HEK293 (cell line): ENCODE results near the gene PRDM5.

Experiments used
- CTCF ChIA-PET: fragments of 350-600 bp; formaldehyde crosslinking; extraction: SDS; loops from one replicate; lab custom pipeline; 2021; ENCODE audit warnings: antibody characterized with exemption; lab: Yijun Ruan, JAX
- POLR2A ChIA-PET: fragments of 300-600 bp; formaldehyde crosslinking; extraction: SDS; loops from one replicate; lab custom pipeline; 2020; ENCODE audit warnings: antibody characterized with exemption, inconsistent platforms; lab: Yijun Ruan, JAX
- H3K27ac ChIP-seq: fragments of 200-500 bp; sonication (Bioruptor generic); 2 replicates; pipeline ENCODE4 v1.5.1; 2014; ENCODE audit warnings: low read depth, low read length, control low read depth, inconsistent platforms; ENCODE audit errors: extremely low read depth
- H3K36me3 ChIP-seq, 2 experiments: fragments of 200-500 bp in 1 of 2; sonication (Bioruptor generic) in 1 of 2; 1 replicate in 1 of 2; 2 replicates in 1 of 2; pipeline ENCODE4 v1.5.1; 2014 to 2017; ENCODE audit warnings: inconsistent platforms in 2 of 2, low read length in 2 of 2; ENCODE audit not compliant: control insufficient read depth in 2 of 2, insufficient read depth in 1 of 2
- H3K4me1 ChIP-seq: fragments of 200-500 bp; sonication (Bioruptor generic); 2 replicates; pipeline ENCODE4 v1.5.1; 2014; ENCODE audit warnings: mild to moderate bottlenecking, low read length, inconsistent platforms; ENCODE audit not compliant: control insufficient read depth, insufficient read depth
- H3K4me3 ChIP-seq: 2 replicates; pipeline ENCODE4 v1.5.1; 2011; ENCODE audit warnings: low read depth, mild to moderate bottlenecking, control low read depth, low read length, moderate library complexity
- H3K9me3 ChIP-seq: fragments of 200-500 bp; sonication (Bioruptor generic); 2 replicates; pipeline ENCODE4 v1.5.1; 2014; ENCODE audit warnings: low read depth, low read length, inconsistent platforms; ENCODE audit not compliant: control insufficient read depth, insufficient read depth
- BCL11B ChIP-seq: fragments of 450-650 bp; formaldehyde crosslinking; IDR thresholded peaks from 2 replicates; pipeline ENCODE4 v1.5.1; 2016; ENCODE audit warnings: low read depth, missing biosample characterization, missing genetic modification characterization
- ELK4 ChIP-seq: IDR thresholded peaks from 2 replicates; pipeline ENCODE4 v1.6.1; 2011; ENCODE audit warnings: mild to moderate bottlenecking, low read depth, low read length, borderline replicate concordance
- GLI4 ChIP-seq: fragments of 450-650 bp; formaldehyde crosslinking; IDR thresholded peaks from 2 replicates; pipeline ENCODE4 v1.5.1; 2016; ENCODE audit warnings: missing biosample characterization, missing genetic modification characterization
- PRDM1 ChIP-seq: fragments of 450-650 bp; formaldehyde crosslinking; IDR thresholded peaks from 2 replicates; pipeline ENCODE4; 2016; ENCODE audit warnings: missing biosample characterization, missing genetic modification characterization
- SCRT1 ChIP-seq: fragments of 450-650 bp; formaldehyde crosslinking; IDR thresholded peaks from 2 replicates; pipeline ENCODE4 v1.5.1; 2016; ENCODE audit warnings: missing biosample characterization, missing genetic modification characterization, borderline replicate concordance
- ZFHX2 ChIP-seq: fragments of 450-650 bp; formaldehyde crosslinking; conservative IDR thresholded peaks from 2 replicates; pipeline ENCODE4 v1.5.1; 2016; ENCODE audit warnings: missing biosample characterization, missing genetic modification characterization
- ZFP69B ChIP-seq: fragments of 450-650 bp; formaldehyde crosslinking; IDR thresholded peaks from 2 replicates; pipeline ENCODE4 v1.5.1; 2016; ENCODE audit warnings: missing biosample characterization, missing genetic modification characterization
- ZNF140 ChIP-seq: fragments of 450-650 bp; formaldehyde crosslinking; IDR thresholded peaks from 2 replicates; pipeline ENCODE4 v1.5.1; 2016; ENCODE audit warnings: missing biosample characterization, missing genetic modification characterization
- ZNF175 ChIP-seq: fragments of 450-650 bp; formaldehyde crosslinking; IDR thresholded peaks from 2 replicates; pipeline ENCODE4 v1.5.1; 2016; ENCODE audit warnings: missing biosample characterization, missing genetic modification characterization
- ZNF214 ChIP-seq: fragments of 450-650 bp; formaldehyde crosslinking; IDR thresholded peaks from 2 replicates; pipeline ENCODE4 v1.5.1; 2017; ENCODE audit warnings: missing biosample characterization, mild to moderate bottlenecking, missing genetic modification characterization, borderline replicate concordance
- ZNF398 ChIP-seq: fragments of 450-650 bp; formaldehyde crosslinking; IDR thresholded peaks from 2 replicates; pipeline ENCODE4 v1.5.1; 2017; ENCODE audit warnings: missing biosample characterization, missing genetic modification characterization
- ZNF521 ChIP-seq: fragments of 450-650 bp; formaldehyde crosslinking; IDR thresholded peaks from 2 replicates; pipeline ENCODE4 v1.5.1; 2017; ENCODE audit warnings: missing biosample characterization, mild to moderate bottlenecking, missing genetic modification characterization
- ZNF677 ChIP-seq: fragments of 450-650 bp; IDR thresholded peaks from 2 replicates; pipeline ENCODE4 v1.5.0; 2018; ENCODE audit warnings: missing biosample characterization, mild to moderate bottlenecking, missing genetic modification characterization, moderate library complexity
- ZNF704 ChIP-seq: fragments of 450-650 bp; formaldehyde crosslinking; IDR thresholded peaks from 2 replicates; pipeline ENCODE4 v1.5.1; 2016; ENCODE audit warnings: missing biosample characterization, missing genetic modification characterization
- ZNF707 ChIP-seq: fragments of 450-650 bp; formaldehyde crosslinking; IDR thresholded peaks from 2 replicates; pipeline ENCODE4 v1.5.1; 2016; ENCODE audit warnings: missing biosample characterization, missing genetic modification characterization
- ZSCAN16 ChIP-seq: fragments of 450-650 bp; formaldehyde crosslinking; IDR thresholded peaks from 2 replicates; pipeline ENCODE4 v1.5.1; 2016; ENCODE audit warnings: missing biosample characterization, missing genetic modification characterization
- TF ChIP-seq, protein P1 (sequence below): fragments of 450-650 bp; formaldehyde crosslinking; IDR thresholded peaks from 2 replicates; pipeline ENCODE4 v1.5.1; 2017; ENCODE audit warnings: missing biosample characterization, missing genetic modification characterization
- TF ChIP-seq, protein P2 (sequence below): fragments of 450-650 bp; formaldehyde crosslinking; IDR thresholded peaks from 2 replicates; pipeline ENCODE4 v1.5.1; 2016; ENCODE audit warnings: missing biosample characterization, missing genetic modification characterization, borderline replicate concordance
- TF ChIP-seq, protein P3 (sequence below): fragments of 450-650 bp; formaldehyde crosslinking; IDR thresholded peaks from 2 replicates; pipeline ENCODE4 v1.5.1; 2016; ENCODE audit warnings: missing biosample characterization, missing genetic modification characterization
- TF ChIP-seq, protein P4 (sequence below): fragments of 450-650 bp; formaldehyde crosslinking; IDR thresholded peaks from 2 replicates; pipeline ENCODE4 v1.5.1; 2016; ENCODE audit warnings: missing biosample characterization, missing genetic modification characterization
- TF ChIP-seq, protein P5 (sequence below): fragments of 450-650 bp; formaldehyde crosslinking; IDR thresholded peaks from 2 replicates; pipeline ENCODE4 v1.5.1; 2017; ENCODE audit warnings: missing biosample characterization, missing genetic modification characterization

PRDM5 gene

DNA sequence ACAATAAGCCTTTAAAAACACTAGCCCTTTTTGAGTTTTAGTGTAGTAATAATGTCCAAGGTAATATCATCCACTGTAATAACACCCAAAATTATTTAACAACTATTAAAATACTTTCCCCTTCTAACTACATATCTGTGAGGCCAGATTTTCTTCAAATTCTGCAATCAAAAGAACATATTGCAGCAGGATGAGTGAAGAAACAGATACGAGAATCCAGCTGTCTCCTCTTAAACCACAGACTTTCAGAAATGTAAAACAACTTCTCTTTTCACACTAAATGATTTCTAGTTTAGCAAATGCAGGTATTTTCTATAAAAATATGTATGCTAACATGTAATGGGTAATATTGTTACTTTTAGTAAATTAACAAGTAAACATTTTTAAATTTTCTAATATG, 148.9 kb downstream of the PRDM5 start (continued):
- TF ChIP-seq, protein P1, sequence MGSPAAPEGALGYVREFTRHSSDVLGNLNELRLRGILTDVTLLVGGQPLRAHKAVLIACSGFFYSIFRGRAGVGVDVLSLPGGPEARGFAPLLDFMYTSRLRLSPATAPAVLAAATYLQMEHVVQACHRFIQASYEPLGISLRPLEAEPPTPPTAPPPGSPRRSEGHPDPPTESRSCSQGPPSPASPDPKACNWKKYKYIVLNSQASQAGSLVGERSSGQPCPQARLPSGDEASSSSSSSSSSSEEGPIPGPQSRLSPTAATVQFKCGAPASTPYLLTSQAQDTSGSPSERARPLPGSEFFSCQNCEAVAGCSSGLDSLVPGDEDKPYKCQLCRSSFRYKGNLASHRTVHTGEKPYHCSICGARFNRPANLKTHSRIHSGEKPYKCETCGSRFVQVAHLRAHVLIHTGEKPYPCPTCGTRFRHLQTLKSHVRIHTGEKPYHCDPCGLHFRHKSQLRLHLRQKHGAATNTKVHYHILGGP (tag by site-specific recombination) = no peak
- TF ChIP-seq, protein P2, sequence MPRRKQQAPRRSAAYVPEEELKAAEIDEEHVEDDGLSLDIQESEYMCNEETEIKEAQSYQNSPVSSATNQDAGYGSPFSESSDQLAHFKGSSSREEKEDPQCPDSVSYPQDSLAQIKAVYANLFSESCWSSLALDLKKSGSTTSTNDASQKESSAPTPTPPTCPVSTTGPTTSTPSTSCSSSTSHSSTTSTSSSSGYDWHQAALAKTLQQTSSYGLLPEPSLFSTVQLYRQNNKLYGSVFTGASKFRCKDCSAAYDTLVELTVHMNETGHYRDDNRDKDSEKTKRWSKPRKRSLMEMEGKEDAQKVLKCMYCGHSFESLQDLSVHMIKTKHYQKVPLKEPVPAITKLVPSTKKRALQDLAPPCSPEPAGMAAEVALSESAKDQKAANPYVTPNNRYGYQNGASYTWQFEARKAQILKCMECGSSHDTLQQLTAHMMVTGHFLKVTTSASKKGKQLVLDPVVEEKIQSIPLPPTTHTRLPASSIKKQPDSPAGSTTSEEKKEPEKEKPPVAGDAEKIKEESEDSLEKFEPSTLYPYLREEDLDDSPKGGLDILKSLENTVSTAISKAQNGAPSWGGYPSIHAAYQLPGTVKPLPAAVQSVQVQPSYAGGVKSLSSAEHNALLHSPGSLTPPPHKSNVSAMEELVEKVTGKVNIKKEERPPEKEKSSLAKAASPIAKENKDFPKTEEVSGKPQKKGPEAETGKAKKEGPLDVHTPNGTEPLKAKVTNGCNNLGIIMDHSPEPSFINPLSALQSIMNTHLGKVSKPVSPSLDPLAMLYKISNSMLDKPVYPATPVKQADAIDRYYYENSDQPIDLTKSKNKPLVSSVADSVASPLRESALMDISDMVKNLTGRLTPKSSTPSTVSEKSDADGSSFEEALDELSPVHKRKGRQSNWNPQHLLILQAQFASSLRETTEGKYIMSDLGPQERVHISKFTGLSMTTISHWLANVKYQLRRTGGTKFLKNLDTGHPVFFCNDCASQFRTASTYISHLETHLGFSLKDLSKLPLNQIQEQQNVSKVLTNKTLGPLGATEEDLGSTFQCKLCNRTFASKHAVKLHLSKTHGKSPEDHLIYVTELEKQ (tag by site-specific recombination) = no peak
- TF ChIP-seq BCL11B (no peak), ZNF704 (no peak), ZNF398 (tag by site-specific recombination) (no peak), ZNF175 (tag by site-specific recombination) (no peak), ZNF521 (no peak)
- TF ChIP-seq, protein P3, sequence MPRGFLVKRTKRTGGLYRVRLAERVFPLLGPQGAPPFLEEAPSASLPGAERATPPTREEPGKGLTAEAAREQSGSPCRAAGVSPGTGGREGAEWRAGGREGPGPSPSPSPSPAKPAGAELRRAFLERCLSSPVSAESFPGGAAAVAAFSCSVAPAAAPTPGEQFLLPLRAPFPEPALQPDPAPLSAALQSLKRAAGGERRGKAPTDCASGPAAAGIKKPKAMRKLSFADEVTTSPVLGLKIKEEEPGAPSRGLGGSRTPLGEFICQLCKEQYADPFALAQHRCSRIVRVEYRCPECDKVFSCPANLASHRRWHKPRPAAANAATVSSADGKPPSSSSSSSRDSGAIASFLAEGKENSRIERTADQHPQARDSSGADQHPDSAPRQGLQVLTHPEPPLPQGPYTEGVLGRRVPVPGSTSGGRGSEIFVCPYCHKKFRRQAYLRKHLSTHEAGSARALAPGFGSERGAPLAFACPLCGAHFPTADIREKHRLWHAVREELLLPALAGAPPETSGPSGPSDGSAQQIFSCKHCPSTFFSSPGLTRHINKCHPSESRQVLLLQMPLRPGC (tag by site-specific recombination) = no peak
- TF ChIP-seq, all 188 proteins: peak for 0

DNA sequence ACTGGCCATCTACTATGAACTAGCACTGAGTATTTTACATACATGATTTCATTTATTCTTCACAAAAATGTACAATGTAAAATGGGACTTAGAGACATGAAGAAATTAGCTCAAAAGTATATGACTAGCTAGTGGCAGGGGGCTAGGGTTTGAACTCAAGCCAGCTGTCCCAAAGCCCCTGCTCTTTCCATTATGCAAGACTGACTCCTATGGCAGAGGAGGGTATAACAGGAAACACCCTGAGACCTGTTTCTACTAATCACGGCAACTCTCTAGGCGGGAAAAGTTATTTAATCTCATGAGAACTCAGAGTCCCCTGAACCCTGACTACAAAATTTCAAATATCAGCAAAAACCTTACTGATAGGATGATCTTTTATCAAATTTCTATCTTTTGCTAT, 150.6 kb downstream of the PRDM5 start:
- no peak overlapping the region for H3K27ac ChIP-seq
- POLR2A ChIA-PET = no interaction called here
- no peaks in the 10 kb centered on the region for H3K9me3 ChIP-seq
- no peaks in the 10 kb centered on the region for H3K36me3 ChIP-seq
- H3K4me1 ChIP-seq = no peaks in the 10 kb centered on the region
- CTCF ChIA-PET = interaction anchor here (0.6 kb wide), 1 partner anchor 615 kb away, joined by 4 read pairs; no protein-coding TSS in a partner anchor
- no peak overlapping the region for H3K4me3 ChIP-seq
- no peak for TF ChIP-seq ZNF140 (tag by site-specific recombination)
- TF ChIP-seq GLI4 (tag by site-specific recombination) = no peak
- TF ChIP-seq, protein P4, sequence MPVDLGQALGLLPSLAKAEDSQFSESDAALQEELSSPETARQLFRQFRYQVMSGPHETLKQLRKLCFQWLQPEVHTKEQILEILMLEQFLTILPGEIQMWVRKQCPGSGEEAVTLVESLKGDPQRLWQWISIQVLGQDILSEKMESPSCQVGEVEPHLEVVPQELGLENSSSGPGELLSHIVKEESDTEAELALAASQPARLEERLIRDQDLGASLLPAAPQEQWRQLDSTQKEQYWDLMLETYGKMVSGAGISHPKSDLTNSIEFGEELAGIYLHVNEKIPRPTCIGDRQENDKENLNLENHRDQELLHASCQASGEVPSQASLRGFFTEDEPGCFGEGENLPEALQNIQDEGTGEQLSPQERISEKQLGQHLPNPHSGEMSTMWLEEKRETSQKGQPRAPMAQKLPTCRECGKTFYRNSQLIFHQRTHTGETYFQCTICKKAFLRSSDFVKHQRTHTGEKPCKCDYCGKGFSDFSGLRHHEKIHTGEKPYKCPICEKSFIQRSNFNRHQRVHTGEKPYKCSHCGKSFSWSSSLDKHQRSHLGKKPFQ (tag by site-specific recombination) = no peak
- TF ChIP-seq ZNF214 (tag by site-specific recombination) = no peak
- TF ChIP-seq ZFP69B (tag by site-specific recombination) = no peak
- no peak for TF ChIP-seq SCRT1 (tag by site-specific recombination)
- TF ChIP-seq, protein P3 (tag by site-specific recombination) = no peak
- no peak for TF ChIP-seq ZSCAN16 (tag by site-specific recombination)
- no peak for TF ChIP-seq ZFHX2 (tag by site-specific recombination)
- no peak for TF ChIP-seq ELK4
- TF ChIP-seq, protein P5, sequence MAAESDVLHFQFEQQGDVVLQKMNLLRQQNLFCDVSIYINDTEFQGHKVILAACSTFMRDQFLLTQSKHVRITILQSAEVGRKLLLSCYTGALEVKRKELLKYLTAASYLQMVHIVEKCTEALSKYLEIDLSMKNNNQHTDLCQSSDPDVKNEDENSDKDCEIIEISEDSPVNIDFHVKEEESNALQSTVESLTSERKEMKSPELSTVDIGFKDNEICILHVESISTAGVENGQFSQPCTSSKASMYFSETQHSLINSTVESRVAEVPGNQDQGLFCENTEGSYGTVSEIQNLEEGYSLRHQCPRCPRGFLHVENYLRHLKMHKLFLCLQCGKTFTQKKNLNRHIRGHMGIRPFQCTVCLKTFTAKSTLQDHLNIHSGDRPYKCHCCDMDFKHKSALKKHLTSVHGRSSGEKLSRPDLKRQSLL (tag by site-specific recombination) = no peak
- TF ChIP-seq ZNF677 (tag by site-specific recombination) = no peak
- no peak for TF ChIP-seq PRDM1 (tag by site-specific recombination)
- TF ChIP-seq ZNF707 (tag by site-specific recombination) = no peak
